Peyer's patch (tissue), 4 donors: Measurements from ENCODE around the gene MPP1.

ENCODE experiments used
- POLR2A ChIP-seq, 2 donors: fragments of 450-650 bp; IDR thresholded peaks; one replicate each; pipeline ENCODE4 v1.5.1; 2017; ENCODE audit warnings: antibody characterized with exemption in 2 of 2, mild to moderate bottlenecking in 2 of 2, moderate library complexity in 2 of 2
- TF ChIP-seq, protein P1 (sequence below), 6 experiments: fragments of 450-650 bp in 4 of 6; fragments of 200-600 bp in 2 of 6; sonication (generic) in 1 of 6; IDR thresholded peaks; one replicate each; pipeline ENCODE4 v1.5.1; 2017 to 2019; ENCODE audit warnings: antibody characterized with exemption in 6 of 6, mild to moderate bottlenecking in 3 of 6, moderate library complexity in 1 of 6

DNA sequence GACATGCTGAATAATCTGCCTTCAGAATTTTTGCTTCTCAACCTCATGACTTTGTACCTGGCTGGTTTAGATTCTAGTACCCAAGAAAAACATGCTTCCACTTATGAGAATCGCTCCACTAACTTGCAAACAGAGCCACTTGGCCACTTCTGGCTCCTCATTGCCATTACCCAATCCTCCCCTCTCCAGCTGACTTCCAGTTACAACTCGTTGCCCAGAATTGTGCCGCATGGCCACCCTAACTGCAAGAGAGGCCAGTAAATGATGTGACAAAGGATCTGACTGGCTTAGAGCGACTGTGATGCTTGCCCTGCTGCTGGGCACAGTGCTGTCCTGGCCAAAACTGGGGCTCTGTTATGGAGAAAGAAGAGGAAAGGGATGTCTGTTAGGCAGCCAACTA, 46.6 kb downstream of the MPP1 start:
- TF ChIP-seq, protein P1, sequence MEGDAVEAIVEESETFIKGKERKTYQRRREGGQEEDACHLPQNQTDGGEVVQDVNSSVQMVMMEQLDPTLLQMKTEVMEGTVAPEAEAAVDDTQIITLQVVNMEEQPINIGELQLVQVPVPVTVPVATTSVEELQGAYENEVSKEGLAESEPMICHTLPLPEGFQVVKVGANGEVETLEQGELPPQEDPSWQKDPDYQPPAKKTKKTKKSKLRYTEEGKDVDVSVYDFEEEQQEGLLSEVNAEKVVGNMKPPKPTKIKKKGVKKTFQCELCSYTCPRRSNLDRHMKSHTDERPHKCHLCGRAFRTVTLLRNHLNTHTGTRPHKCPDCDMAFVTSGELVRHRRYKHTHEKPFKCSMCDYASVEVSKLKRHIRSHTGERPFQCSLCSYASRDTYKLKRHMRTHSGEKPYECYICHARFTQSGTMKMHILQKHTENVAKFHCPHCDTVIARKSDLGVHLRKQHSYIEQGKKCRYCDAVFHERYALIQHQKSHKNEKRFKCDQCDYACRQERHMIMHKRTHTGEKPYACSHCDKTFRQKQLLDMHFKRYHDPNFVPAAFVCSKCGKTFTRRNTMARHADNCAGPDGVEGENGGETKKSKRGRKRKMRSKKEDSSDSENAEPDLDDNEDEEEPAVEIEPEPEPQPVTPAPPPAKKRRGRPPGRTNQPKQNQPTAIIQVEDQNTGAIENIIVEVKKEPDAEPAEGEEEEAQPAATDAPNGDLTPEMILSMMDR (IDR thresholded peaks at IDR 0.05) = no peak
- TF ChIP-seq POLR2A (IDR thresholded peaks at IDR 0.05) = no peak
